ENCODE results near the gene KCNJ5.

The KCNJ5 gene

GRCh38 chr11:128890543-128891368 is at the start of gene KCNJ5:
TSS of gene KCNJ5 (plus strand) at chr11:128891356. CDS start at chr11:128911274, 19,918 bp downstream.
- peak; percentile 42 for DNase-seq (ENCODE audit: low read depth)

- no peak for DNase-seq (ENCODE audit: low read depth)
Measured at GRCh38 chr11:128841461-128842072, 49.6 kb upstream of the KCNJ5 start.

- DNase-seq (ENCODE audit: low read depth): no peak
Measured at GRCh38 chr11:128843198-128843785, 47.9 kb upstream of the KCNJ5 start.

- no peak for DNase-seq (ENCODE audit: low read depth)
Measured at GRCh38 chr11:128845334-128845780, 45.8 kb upstream of the KCNJ5 start.

- DNase-seq (ENCODE audit: low read depth): no peak
Measured at GRCh38 chr11:128846985-128847384, 44.2 kb upstream of the KCNJ5 start.

GRCh38 chr11:128848815-128849455 is 42.2 kb upstream of the KCNJ5 start:
- peak; percentile 64 for DNase-seq (ENCODE audit: low read depth)

GRCh38 chr11:128852327-128853023 is 38.7 kb upstream of the KCNJ5 start:
- DNase-seq (ENCODE audit: low read depth): no peak

GRCh38 chr11:128853559-128853958 is 37.6 kb upstream of the KCNJ5 start:
- no peak for DNase-seq (ENCODE audit: low read depth)

GRCh38 chr11:128854841-128855240 is 36.3 kb upstream of the KCNJ5 start:
- no peak for DNase-seq (ENCODE audit: low read depth)

GRCh38 chr11:128856241-128856640 is 34.9 kb upstream of the KCNJ5 start:
- no peak for DNase-seq (ENCODE audit: low read depth)

- DNase-seq (ENCODE audit: low read depth): no peak
Measured at GRCh38 chr11:128857341-128857740, 33.8 kb upstream of the KCNJ5 start.

- peak; percentile 10 for DNase-seq (ENCODE audit: low read depth)
Measured at GRCh38 chr11:128859563-128860441, 31.4 kb upstream of the KCNJ5 start.

GRCh38 chr11:128860571-128861361 is 30.4 kb upstream of the KCNJ5 start:
- DNase-seq (ENCODE audit: low read depth): peak; percentile 81

GRCh38 chr11:128862406-128862805 is 28.8 kb upstream of the KCNJ5 start:
- peak; percentile 9 for DNase-seq (ENCODE audit: low read depth)

- peak; percentile 78 for DNase-seq (ENCODE audit: low read depth)
Measured at GRCh38 chr11:128862908-128863660, 28.1 kb upstream of the KCNJ5 start.

- peak; percentile 71 for DNase-seq (ENCODE audit: low read depth)
Measured at GRCh38 chr11:128865490-128865889, 25.7 kb upstream of the KCNJ5 start.

GRCh38 chr11:128867277-128867676 is 23.9 kb upstream of the KCNJ5 start, which contains the start of gene KCNJ1:
TSS of gene KCNJ1 (minus strand) at chr11:128867296. CDS start at chr11:128840243, 27,053 bp downstream.
- no peak for DNase-seq (ENCODE audit: low read depth)

GRCh38 chr11:128868841-128869671 is 22.1 kb upstream of the KCNJ5 start:
- DNase-seq (ENCODE audit: low read depth): no peak
